Amniotic epithelial cell (primary cell): Measurements from ENCODE around the gene GTF3C5.

Experiments used
- DNase-seq: peaks from one replicate; pipeline ENCODE4 v3.0.0-alpha.2; 2010; ENCODE audit warnings: low read depth

Gene GTF3C5, protein sequence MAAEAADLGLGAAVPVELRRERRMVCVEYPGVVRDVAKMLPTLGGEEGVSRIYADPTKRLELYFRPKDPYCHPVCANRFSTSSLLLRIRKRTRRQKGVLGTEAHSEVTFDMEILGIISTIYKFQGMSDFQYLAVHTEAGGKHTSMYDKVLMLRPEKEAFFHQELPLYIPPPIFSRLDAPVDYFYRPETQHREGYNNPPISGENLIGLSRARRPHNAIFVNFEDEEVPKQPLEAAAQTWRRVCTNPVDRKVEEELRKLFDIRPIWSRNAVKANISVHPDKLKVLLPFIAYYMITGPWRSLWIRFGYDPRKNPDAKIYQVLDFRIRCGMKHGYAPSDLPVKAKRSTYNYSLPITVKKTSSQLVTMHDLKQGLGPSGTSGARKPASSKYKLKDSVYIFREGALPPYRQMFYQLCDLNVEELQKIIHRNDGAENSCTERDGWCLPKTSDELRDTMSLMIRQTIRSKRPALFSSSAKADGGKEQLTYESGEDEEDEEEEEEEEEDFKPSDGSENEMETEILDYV

DNA sequence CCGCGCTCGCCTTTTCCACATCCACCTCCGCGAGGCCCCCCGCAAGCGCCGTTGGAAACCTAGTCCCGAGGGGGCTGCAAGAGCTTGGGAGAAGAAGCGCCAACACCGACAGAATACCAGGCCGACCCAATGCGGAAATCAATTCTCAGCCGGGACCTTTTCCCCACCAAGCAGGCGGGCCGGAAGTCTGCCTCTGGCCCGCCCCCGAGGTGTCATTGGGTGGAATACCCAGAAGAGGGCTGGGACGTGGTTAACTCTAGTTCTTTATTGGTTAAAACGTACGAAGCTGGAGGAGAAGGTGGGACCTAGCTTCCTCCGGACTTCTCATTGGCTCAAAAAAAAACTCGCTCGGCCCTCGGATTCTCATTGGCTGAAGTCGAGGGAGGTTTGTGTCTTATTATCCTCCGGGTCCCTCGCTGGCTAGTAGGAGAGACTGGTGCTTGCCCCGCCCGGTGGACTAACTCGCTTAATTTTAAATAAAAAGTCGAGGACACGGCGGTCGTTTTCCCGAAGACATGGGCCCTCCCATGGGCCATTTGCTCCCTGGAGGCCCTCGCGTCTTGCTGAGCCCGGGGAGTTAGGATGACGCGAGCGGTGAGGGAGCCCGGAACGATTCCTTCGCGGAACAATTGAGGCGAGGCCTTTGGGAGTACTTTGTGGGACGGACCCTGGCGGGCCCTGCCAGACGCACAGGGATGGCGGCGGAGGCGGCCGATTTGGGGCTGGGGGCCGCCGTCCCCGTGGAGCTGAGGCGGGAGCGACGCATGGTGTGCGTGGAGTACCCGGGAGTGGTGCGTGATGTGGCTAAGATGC lies at the start of gene GTF3C5:
GTF3C5 (plus strand) TSS at position 681 of the 813 bp plus-strand sequence; CDS start at position 696, 15 bp downstream.
- DNase-seq: peak; percentile 99

DNA sequence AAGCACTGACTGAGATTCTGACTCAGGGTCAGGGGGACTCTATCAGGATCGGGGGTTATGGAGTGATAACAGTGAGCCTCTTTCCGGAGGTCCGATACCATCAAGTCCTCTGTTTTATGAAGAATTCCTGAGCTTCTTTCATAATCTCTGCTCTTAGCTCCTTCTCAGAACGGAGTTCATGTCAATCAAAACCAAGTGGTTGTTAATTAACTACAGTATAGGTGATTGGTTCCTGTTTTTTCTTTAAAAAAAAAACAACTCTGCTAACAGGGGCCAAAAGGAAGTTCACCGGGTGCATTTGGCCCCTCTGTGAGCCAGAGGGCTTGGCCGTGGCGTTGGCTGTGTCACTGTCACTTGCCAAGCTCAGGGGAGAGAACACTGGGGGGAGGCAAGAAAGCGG lies 48.3 kb upstream of the GTF3C5 start:
- DNase-seq: no peak

DNA sequence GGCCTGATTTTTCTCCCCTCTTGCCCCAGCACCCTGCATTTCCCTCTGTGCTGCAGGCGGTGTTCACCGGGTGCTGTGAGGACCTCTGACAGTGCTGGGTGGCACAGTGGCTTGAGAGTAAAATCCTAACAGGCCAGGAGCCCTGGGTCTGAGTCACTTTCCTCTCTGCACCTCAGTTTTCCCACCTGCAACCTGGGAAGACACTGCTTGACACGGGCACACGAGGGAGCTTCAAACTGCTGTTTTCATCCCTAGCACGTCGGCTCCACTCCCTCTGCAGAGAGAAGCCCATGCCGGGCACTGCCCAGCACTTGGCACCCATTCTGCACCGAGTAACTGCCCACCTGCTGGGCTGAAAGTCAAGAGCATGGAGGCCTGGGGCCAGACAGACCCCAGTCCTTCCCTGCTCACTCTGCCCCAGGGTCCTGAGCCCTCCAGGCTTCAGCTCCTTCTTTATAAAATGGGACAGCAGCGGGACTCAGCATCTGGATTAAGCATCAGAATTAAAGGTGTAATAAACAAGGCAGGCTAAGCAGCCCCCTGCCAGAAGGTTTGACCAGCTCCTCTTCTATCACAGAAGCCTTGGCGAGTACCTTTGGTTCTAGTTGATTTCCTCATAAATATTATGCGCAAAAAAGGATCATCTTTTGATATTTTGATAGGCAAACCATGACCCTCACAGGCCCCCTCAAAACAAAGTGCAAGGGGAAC lies 47.2 kb upstream of the GTF3C5 start:
- no peak for DNase-seq

DNA sequence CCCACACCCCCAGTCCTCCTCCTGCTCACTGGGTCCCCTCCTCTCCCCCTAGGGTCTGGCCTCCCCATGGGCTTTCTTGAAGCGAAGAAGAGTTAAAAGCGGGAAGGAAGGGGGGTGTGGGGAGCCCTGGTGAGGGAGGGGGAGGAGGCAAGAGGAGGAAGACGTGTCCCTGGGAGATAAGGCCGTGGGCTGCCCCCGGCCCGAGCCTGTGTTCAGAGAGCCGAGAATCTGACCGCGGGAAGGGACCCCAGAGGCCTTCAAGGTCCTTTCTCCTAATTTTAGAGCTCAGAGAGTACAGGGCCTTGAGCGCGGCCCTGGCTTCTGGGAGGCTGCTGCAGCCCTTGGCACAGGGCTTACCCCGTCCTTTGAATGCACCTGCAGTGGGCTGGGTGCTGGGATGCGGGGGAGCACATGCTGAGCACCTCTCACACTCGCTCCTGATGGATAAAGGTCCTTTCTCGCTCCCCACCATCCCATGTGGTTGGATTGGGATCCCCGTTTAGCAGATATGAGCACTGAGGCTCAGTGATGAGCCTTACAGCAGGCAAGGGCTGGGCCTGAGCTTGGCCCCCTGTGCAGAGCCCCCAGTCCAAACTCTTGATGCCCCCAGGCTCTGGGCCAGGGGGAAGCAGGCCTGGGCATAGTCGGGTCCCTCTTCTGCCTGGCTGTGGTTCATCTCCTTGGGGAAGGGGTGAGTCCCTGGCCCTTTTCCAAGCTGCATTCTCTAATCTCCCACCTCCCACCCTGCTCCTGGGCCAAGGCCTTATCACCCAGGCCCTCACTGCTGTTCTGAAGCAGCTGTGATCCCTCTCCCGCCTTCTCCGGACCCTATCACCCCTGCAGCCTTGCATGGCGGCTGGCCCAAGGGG lies 46.4 kb upstream of the GTF3C5 start:
- DNase-seq: no peak

DNA sequence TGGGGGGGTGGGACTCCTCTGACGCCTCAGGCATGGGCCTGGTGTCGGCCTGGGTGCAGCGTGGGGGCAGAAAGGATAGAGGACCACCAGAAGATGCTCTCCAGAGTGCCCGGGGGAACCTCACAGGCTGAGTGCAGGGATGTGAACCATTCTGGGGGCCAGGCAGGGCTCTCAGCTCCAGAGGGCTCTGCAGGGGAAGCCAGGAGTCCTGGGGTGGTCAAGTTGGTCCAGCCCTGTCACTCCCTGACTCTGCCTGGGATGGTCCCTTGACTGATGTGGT lies 45.8 kb upstream of the GTF3C5 start:
- DNase-seq: no peak

DNA sequence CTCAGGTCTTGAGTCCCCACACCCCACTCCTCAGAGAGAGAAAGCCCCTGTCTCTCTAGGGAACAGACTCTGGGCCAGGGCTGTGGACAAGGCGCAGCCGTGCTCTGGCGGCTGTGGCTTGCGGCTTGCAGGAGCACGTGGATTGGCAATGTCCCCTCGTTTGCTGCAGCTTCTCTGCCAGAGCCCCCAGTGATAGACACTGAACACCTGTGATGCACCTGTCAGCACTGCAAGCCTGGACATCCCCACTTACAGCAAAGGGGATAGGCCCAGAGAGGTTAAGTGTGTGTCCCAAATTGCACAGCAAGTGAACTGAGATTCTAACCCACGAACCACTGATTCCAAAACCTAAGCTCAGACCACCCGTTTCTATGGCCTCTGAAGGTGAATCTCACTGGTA lies 45.3 kb upstream of the GTF3C5 start:
- no peak for DNase-seq

DNA sequence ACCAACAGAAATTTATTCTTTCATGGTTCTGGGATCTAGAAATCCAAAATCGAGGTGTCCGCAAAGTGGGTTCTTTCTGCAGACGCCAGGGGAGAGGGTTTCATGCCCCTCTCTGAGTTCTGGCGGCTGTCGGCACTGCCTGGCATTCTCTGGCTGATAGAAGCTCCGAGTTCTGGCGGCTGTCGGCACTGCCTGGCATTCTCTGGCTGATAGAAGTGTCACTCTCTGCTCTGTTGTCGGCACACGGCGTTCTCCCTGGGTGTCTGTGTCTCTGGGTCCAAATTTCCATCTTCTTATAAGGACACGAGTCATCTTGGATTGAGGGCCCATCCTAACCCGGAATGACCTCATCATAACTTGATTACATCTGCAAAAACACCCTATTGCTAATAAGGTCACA lies 44.7 kb upstream of the GTF3C5 start:
- no peak for DNase-seq

DNA sequence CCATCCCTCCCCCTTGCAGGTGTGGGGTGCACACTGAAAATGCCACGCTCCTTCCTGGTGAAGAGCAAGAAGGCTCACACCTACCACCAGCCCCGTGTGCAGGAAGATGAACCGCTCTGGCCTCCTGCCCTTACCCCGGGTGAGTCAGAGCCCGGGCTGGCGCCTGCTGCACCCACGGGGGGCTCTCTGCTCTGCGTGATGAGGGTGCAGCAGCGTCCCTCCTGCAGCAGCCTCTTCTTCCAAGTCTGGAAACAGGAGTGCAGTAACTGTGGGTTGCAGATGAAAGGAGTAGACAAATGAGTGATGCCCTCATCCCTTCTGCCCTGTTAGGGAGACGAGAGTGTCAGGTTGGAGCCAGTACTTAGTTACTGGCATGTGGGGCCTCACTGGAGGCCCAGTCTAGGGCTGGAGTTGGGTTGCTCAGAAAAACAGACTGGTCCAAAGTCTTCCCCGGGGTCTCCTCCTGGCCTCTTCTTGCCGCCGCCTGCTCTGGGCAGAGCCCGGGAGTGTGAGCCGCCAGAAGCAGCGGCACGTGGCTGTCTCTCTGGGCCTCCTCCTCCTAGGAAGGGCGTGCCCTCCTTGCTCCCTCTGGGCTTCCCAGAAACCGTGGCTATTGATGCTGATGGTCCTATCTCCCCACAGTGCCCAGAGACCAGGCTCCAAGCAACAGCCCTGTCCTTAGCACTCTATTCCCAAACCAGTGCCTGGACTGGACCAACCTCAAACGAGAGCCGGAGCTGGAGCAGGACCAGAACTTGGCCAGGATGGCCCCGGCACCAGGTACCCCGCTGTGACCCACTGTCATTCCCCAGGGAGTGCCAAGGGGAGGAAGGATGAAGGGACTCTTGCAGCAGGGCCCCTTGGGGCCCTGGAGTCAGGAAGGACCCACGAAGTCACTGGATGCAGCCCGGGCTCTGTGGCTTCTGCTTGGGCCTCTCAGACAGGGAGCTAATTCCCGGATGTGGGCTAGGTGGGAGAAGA lies 43.9 kb upstream of the GTF3C5 start:
- peak; percentile 23 for DNase-seq

DNA sequence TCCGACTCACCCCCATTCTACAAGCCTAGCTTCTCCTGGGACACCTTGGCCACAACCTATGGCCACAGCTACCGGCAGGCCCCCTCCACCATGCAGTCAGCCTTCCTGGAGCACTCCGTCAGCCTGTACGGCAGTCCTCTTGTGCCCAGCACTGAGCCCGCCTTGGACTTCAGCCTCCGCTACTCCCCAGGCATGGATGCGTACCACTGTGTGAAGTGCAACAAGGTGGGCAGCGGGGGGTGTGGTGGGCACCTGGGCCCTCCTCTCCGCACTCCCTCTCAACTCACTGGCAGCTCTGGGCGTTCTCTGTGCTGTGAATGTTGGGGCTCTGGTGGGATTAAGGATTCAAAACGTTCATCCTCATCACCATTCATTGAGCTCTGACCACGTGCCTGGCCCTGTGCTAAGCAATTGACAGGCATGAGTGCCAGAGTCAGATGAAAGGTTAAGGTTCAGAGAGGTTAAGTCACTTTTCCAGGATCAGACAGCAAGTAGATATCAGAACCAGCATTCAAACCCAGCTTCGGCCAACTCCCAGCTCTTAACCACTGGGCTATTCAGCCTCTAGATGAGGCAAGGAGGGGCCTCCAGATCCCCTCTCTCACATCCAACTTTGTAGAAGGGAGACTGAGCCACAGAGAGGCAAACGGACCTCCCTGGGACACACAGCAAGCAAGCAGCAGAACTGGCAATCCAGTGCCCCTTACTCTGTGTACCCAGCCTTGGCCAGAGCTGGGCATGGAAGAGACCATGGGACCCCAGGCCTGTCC lies 42.4 kb upstream of the GTF3C5 start:
- DNase-seq: no peak

DNA sequence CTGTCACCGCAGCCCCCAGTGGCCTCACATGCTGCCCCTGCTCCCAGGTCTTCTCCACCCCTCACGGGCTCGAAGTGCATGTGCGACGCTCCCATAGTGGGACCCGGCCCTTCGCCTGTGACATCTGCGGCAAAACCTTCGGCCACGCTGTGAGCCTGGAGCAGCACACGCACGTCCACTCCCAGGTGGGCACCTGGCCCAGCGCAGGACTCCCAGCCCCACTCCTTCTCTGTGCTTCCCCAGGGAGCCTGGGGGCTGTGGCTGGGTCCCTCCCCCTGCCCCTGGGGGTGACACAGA lies 41.8 kb upstream of the GTF3C5 start:
- DNase-seq: no peak

DNA sequence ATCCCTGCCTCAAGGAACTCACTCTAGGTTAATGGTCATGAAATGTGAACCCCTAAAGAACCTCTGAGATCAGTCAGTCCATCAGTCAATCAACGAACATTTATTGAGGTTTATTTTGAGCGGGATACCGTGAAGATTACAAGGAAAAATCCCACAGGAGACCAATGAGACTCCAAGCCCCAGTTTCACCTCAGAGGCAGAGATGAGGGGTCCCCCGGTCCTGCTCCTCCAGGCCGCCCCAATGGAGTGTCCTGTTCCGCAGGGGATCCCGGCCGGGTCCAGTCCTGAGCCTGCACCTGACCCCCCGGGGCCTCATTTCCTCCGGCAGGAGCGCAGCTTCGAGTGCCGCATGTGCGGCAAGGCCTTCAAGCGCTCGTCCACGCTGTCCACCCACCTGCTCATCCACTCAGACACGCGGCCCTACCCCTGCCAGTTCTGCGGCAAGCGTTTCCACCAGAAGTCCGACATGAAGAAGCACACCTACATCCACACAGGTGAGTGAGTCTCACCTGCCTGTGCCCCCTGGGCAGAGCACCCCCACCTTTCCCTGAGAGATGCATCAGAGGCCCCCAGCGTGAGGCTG lies 41.3 kb upstream of the GTF3C5 start:
- no peak for DNase-seq

DNA sequence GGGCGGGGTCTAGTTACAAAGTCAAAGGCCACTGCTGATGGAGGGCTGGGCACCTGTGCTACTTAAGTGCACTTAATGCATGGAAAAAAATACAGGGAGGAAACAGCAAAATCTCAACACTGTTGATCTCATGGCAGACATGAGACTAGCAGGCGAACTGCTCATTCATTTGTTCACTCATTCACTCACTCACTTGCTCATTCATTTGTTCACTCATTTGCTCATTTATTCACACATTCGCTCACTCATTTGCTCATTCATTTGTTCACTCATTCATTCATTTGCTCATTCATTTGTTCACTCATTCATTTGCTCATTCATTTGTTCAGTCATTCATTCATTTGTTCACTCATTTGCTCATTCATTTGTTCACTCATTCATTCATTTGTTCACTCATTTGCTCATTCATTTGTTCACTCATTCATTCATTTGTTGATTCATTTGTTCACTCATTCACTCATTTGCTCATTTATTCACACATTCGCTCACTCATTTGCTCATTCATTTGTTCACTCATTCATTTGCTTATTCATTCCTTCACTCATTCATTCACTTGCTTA lies 40.7 kb upstream of the GTF3C5 start:
- peak; percentile 55 for DNase-seq

DNA sequence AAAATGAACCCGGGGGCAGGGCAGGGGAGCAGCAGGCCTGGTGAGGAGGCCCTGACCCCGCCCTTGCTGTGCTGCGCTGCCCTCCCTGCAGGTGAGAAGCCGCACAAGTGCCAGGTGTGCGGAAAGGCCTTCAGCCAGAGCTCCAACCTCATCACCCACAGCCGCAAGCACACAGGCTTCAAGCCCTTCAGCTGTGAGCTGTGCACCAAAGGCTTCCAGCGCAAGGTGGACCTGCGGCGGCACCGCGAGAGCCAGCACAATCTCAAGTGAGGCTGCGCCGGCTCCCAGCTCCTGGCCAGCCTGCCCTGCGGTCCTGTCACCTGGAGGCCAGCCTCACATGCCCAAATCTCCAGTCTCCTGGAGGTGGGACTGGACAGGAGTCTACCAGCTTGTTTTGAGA lies 40.0 kb upstream of the GTF3C5 start:
- DNase-seq: no peak

DNA sequence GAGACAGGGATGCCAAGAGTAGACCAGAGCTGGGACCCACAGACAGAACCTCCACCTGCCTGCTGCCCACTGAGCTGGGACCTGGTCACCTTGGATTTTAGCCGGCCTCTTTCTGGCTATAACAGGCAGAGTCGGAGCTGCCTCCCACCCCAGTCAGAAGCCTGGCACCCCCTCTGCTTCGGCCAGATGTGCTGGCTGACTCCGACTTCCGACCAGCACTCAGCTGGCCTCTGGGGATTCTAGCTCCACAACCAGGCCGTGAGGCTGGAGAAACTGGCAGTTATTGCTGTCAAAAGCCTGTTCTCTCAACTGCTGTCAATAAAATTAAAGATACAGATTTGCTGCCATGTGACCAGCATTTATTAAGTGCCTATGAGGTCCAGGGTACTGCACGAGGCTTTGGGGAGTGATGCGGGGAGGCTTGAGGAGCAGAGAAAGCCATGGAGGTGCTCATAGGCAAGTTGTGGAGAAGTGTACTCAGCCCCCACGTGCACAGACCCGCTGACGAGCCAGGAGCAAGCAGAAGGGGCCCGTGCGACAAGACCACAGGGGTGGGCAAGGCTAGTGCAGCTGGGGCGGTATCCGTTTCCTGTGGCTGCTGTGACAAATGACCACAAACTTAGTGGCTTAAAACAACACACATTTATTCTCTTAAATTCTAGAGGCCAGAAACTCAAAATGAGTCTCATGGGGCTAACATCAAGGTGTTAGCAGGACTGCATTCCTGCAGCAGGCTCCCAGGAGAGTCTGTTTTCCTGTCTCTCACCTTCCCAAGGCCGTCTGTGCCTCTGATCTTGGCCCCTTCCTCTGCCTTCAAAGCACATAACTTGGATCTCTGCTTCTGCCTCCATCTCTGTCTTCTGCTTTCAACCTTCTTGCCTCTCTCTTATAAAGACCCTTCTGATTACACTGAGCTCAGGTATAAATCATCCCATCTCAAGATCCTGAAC lies 39.2 kb upstream of the GTF3C5 start:
- no peak for DNase-seq

DNA sequence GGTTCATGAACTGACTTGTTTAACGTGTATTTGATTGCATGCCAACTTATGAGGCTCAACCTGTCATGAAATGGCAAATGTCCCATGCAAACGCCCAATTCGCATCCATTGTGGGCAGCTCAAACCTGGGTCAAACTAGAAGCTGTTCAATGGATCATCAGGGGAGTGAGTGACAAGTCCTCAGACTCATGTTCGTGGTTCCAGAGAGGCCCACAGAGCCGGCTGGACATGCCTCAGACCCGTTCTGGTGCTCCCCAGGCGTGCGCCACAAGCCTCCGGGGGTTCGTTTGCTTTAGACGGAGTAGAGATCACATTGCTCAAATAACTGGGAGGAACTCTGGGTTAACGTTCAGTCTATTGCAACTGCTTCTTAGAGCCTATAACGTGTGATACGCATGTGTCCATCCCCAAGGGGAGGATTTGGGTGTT lies 37.3 kb upstream of the GTF3C5 start:
- DNase-seq: no peak

DNA sequence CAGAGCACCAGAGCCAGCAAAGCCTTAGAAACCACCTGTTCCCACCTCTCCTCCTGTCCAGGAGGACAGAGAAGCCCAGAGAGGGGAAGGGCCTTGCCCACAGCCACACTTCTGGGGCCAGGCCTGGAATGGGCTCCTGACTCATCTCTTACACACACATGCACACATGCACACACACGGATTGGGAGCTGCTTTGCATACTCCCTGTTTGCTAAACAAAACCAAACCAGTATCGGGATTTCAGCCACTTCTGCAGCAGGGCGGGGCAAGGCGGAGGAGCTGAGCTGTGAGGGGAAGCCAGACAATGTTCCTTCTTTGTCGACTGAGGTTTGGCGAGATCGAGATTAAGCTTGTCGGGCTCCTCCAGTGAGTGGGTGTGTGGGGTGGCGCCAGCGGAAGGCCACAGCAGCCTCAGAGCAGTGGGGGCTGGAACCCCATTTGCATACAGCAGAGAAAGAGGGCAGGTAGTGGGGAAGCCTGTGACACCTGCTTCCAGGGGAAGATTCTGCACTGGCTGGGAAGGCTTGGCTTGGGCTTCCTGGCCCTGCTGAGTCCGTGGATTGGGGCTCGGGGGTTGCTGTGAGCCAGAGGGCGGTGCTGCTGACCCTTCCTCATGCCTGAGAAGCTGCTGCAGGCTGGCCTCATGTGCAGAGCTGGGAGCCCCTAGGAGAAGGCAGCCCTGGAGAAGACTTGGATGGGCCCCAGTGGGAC lies 36.2 kb upstream of the GTF3C5 start:
- DNase-seq: peak; percentile 62

DNA sequence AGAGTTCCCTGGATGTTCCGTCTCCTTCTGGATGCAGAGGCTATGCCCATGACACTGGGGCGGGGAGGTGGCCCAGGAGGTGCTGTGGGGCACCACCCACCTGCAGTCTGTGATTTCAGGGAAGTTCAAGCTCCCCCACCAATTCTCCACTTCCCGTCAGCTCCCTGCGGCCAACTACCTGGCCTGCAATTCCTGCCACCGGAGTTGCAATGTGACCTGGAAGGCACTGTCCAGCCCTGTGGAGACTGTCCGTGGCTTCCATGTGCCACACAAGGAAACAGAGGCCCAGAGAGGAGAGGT lies 35.7 kb upstream of the GTF3C5 start:
- no peak for DNase-seq

DNA sequence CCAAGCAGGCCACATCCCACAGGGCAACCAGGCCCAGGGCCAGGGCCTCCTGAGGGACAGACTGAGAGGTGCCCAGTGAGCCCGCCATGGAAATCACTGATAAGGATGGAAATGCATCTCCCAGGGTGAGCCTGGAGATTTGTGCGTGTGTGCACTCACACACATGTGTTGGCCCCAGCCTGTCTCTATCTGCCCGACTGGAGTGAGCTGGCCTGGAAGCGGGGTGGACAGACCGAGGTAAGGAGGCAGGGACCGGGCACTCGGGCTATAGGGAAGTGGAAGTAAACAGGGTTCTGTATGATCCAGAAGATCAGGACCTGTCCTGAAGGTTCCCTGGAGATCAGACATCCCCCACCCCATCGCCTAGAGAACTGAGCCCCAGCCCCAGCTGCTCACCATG lies 34.9 kb upstream of the GTF3C5 start:
- no peak for DNase-seq
